ENCODE measurements around the gene SNAP25.

DNA sequence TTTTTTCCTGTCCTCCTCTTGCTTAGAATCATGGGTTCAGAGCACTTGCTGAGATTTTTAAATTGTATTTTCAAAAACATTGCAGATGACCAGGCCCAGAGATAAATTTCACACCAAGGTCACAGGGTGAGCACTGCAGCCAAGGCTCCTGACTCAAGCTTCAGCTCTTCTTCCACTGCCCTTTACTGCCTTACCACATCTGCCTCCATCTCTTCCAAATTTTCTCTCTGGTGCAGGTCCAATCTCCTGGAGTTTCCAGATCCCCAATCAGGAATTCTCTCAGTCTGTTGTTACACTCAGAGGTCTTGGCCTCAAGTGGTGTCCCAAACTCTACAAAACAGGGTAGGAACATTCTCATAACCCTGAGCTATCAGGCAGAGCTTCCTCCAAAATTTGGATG is 12.7 kb downstream of the SNAP25 start:
- TF ChIP-seq, protein P1, sequence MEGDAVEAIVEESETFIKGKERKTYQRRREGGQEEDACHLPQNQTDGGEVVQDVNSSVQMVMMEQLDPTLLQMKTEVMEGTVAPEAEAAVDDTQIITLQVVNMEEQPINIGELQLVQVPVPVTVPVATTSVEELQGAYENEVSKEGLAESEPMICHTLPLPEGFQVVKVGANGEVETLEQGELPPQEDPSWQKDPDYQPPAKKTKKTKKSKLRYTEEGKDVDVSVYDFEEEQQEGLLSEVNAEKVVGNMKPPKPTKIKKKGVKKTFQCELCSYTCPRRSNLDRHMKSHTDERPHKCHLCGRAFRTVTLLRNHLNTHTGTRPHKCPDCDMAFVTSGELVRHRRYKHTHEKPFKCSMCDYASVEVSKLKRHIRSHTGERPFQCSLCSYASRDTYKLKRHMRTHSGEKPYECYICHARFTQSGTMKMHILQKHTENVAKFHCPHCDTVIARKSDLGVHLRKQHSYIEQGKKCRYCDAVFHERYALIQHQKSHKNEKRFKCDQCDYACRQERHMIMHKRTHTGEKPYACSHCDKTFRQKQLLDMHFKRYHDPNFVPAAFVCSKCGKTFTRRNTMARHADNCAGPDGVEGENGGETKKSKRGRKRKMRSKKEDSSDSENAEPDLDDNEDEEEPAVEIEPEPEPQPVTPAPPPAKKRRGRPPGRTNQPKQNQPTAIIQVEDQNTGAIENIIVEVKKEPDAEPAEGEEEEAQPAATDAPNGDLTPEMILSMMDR (IDR thresholded peaks at IDR 0.05): no peak
- no peak for TF ChIP-seq POLR2A (IDR thresholded peaks at IDR 0.05)
- no peak for TF ChIP-seq POLR2AphosphoS5 (IDR thresholded peaks at IDR 0.05)

All from sigmoid colon (tissue), 4 donors.